Type B pancreatic cell (in vitro differentiated cells): Measurements from ENCODE around the gene DZIP1. TPM values are rescaled to one million over a fixed set of nuclear protein-coding genes. Genes with fewer than 3 reads are reported as not detected.

Experiments
- DNase-seq: peaks from one replicate; pipeline ENCODE4 v3.0.0; 2021; ENCODE audit warnings: mixed read lengths; ENCODE audit not compliant: unreplicated experiment; ENCODE audit errors: extremely low spot score
- H3K27ac Mint-ChIP-seq: 2 replicates; pipeline ENCODE4 v1.8.0; 2021; ENCODE audit warnings: mild to moderate bottlenecking, mixed read lengths
- H3K27me3 Mint-ChIP-seq: 2 replicates; pipeline ENCODE4 v1.8.0; 2021; ENCODE audit warnings: mixed read lengths
- H3K36me3 Mint-ChIP-seq: 2 replicates; pipeline ENCODE4 v1.8.0; 2021; ENCODE audit warnings: mixed read lengths
- H3K4me1 Mint-ChIP-seq: one replicate; pipeline ENCODE4 v1.8.0; 2021; ENCODE audit warnings: mixed read lengths; ENCODE audit not compliant: unreplicated experiment
- H3K4me3 Mint-ChIP-seq: 2 replicates; pipeline ENCODE4 v1.8.0; 2021; ENCODE audit warnings: mild to moderate bottlenecking, mixed read lengths
- H3K9me3 Mint-ChIP-seq: 2 replicates; pipeline ENCODE4 v1.8.0; 2021; ENCODE audit warnings: mixed read lengths
- CTCF ChIP-seq: fragments of 200-600 bp; sonication (generic); conservative IDR thresholded peaks from 2 replicates; pipeline ENCODE4 v1.5.0; 2021; ENCODE audit warnings: antibody characterized with exemption, mild to moderate bottlenecking
- total RNA-seq: library from RNA; stranded (reverse); gene quantifications from 2 replicates; pipeline ENCODE4 v1.2.1, GENCODE V29; 2021; ENCODE audit warnings: low replicate concordance

The DZIP1 gene
- total RNA-seq, 1 donor from 2014 or later, result 51.3 TPM

GRCh38 chr13:95652244-95652764, 7.8 kb upstream of the DZIP1 start:
- no peak overlapping the region for H3K27ac Mint-ChIP-seq
- no peak for DNase-seq
- H3K4me1 Mint-ChIP-seq, result peaks cover 4% of the 10 kb centered on the region
- no peak for TF ChIP-seq CTCF
- H3K4me3 Mint-ChIP-seq, result no peak overlapping the region
- H3K9me3 Mint-ChIP-seq, result no peaks in the 10 kb centered on the region
- H3K27me3 Mint-ChIP-seq, result peaks cover 6% of the 10 kb centered on the region
- H3K36me3 Mint-ChIP-seq, result no peaks in the 10 kb centered on the region

- no peak overlapping the region for H3K4me3 Mint-ChIP-seq
Observed at GRCh38 chr13:95650696-95651095, 6.2 kb upstream of the DZIP1 start.

GRCh38 chr13:95647321-95647720, 2.8 kb upstream of the DZIP1 start:
- H3K36me3 Mint-ChIP-seq, result no peaks in the 10 kb centered on the region
- TF ChIP-seq CTCF, result no peak
- peaks cover 13% of the 10 kb centered on the region for H3K4me1 Mint-ChIP-seq
- H3K4me3 Mint-ChIP-seq, result no peak overlapping the region
- no peak overlapping the region for H3K27ac Mint-ChIP-seq
- no peaks in the 10 kb centered on the region for H3K9me3 Mint-ChIP-seq
- DNase-seq, result no peak
- peaks cover 9% of the 10 kb centered on the region for H3K27me3 Mint-ChIP-seq

More at GRCh38 chr13:95650696-95651095, 6.2 kb upstream of the DZIP1 start:
- Mint-ChIP-seq H3K27ac (no peak overlapping the region), H3K36me3 (no peaks in the 10 kb centered on the region), H3K9me3 (no peaks in the 10 kb centered on the region), H3K27me3 (peaks cover 6% of the 10 kb centered on the region), H3K4me1 (peaks cover 4% of the 10 kb centered on the region)
- no peak for DNase-seq
- TF ChIP-seq CTCF, result no peak

GRCh38 chr13:95643936-95644598, 439 bp downstream of the DZIP1 start:
- Mint-ChIP-seq H3K27me3 (peaks cover 16% of the 10 kb centered on the region), H3K4me1 (peaks cover 18% of the 10 kb centered on the region), H3K4me3 (peak overlapping the region; percentile 95), H3K27ac (no peak overlapping the region), H3K9me3 (no peaks in the 10 kb centered on the region), H3K36me3 (peaks cover 13% of the 10 kb centered on the region)
- peak; percentile 83 for DNase-seq
- TF ChIP-seq CTCF, result no peak

GRCh38 chr13:95643571-95643935, 953 bp downstream of the DZIP1 start:
- DNase-seq, result no peak
- Mint-ChIP-seq H3K36me3 (peaks cover 18% of the 10 kb centered on the region), H3K4me3 (peak overlapping the region; percentile 95), H3K27ac (peak overlapping the region; percentile 6), H3K27me3 (peaks cover 16% of the 10 kb centered on the region), H3K4me1 (peaks cover 18% of the 10 kb centered on the region), H3K9me3 (no peaks in the 10 kb centered on the region)
- no peak for TF ChIP-seq CTCF
